Testis (tissue), 3 donors: ENCODE results near the gene RDH11. TPM values are rescaled to one million over a fixed set of nuclear protein-coding genes. Genes with fewer than 3 reads are reported as not detected.

Experiments used
- DNase-seq: peaks from one replicate; pipeline ENCODE4 v3.0.0-alpha.2; 2019
- H3K27ac ChIP-seq, 2 donors: fragments of 200-600 bp; sonication (generic); one replicate each; pipeline ENCODE4 v1.5.1; 2019
- H3K27me3 ChIP-seq: fragments of 200-600 bp; sonication (generic); one replicate; pipeline ENCODE4 v1.5.1; 2019
- H3K36me3 ChIP-seq: fragments of 200-600 bp; sonication (generic); one replicate; pipeline ENCODE4 v1.5.1; 2017; ENCODE audit warnings: low read depth; ENCODE audit errors: missing control alignments
- H3K4me1 ChIP-seq: fragments of 200-600 bp; sonication (generic); one replicate; pipeline ENCODE4 v1.5.1; 2019
- H3K4me3 ChIP-seq, 2 donors: fragments of 200-600 bp; sonication (generic); one replicate each; pipeline ENCODE4 v1.5.1; 2017 to 2019
- H3K9me3 ChIP-seq: fragments of 200-600 bp; sonication (generic); one replicate; pipeline ENCODE4 v1.5.1; 2017
- CTCF ChIP-seq, 3 experiments: fragments of 450-650 bp in 2 of 3; fragments of 200-600 bp in 1 of 3; sonication (generic) in 1 of 3; IDR thresholded peaks; one replicate each; pipeline ENCODE4 v1.5.1; 2016 to 2019; ENCODE audit warnings: antibody characterized with exemption in 3 of 3, mild to moderate bottlenecking in 2 of 3, moderate library complexity in 1 of 3
- POLR2A ChIP-seq: fragments of 450-650 bp; IDR thresholded peaks from one replicate; pipeline ENCODE4 v1.6.1; 2017; ENCODE audit warnings: antibody characterized with exemption, mild to moderate bottlenecking, moderate library complexity
- WGBS, 2 donors: methylation state at CpG; one replicate each; pipeline ENCODE4 v1.1.5; 2018; 5-methylcytosine and 5-hydroxymethylcytosine counted together
- intact Hi-C: fragments of 100-400 bp; cut with DNase I; formaldehyde crosslinking; loops from one replicate; pipeline ENCODE4 v1.15.1; 2023; ENCODE audit warnings: low total_unique reads
- polyA plus RNA-seq: library from polyadenylated mRNA; stranded (reverse); fragments of 350-450 nt; fragmentation: Illumina TruSeq; extraction: RNeasy Lipid Tissue Mini Kit (QIAGEN cat#74804); gene quantifications from one replicate; pipeline ENCODE4 v1.2.3, GENCODE V29; 2014; ENCODE audit warnings: low read depth, low replicate concordance; ENCODE audit not compliant: insufficient read depth
- total RNA-seq, 2 donors: library from RNA; depleted of rRNA; stranded (reverse); fragments of >200 nt; gene quantifications; one replicate each; pipeline ENCODE4 v1.2.3, GENCODE V29; 2016

RDH11 gene
- total and polyA plus RNA-seq, 3 donors from 2014 or later, result 63.2 to 87.5 (median 82.4) TPM

- no peak overlapping the region for H3K4me3 ChIP-seq
- H3K36me3 ChIP-seq, result no peaks in the 10 kb centered on the region
- no peaks in the 10 kb centered on the region for H3K27me3 ChIP-seq
- intact Hi-C loops, result no loop called here
- H3K9me3 ChIP-seq, result no peaks in the 10 kb centered on the region
- WGBS, 2 donors, result 84% methylated on average over 5 of the region's 5 CpGs
- DNase-seq, result no peak
- TF ChIP-seq POLR2A, result no peak
- TF ChIP-seq CTCF (IDR thresholded peaks at IDR 0.05), result no peak
- no peak overlapping the region for H3K27ac ChIP-seq
- no peaks in the 10 kb centered on the region for H3K4me1 ChIP-seq
These were observed 50.1 kb downstream of the RDH11 start for GRCh38 chr14:67645414-67645813.

- no peak overlapping the region for H3K4me3 ChIP-seq
- no peak for TF ChIP-seq POLR2A
- TF ChIP-seq CTCF (IDR thresholded peaks at IDR 0.05), result no peak
- intact Hi-C loops, result no loop called here
- H3K4me1 ChIP-seq, result no peaks in the 10 kb centered on the region
- H3K36me3 ChIP-seq, result no peaks in the 10 kb centered on the region
- no peak for DNase-seq
- 93 to 94% methylated on average over 2 of the region's 2 CpGs for WGBS, 2 donors
- no peaks in the 10 kb centered on the region for H3K9me3 ChIP-seq
- no peak overlapping the region for H3K27ac ChIP-seq
- no peaks in the 10 kb centered on the region for H3K27me3 ChIP-seq
These were observed 51.1 kb downstream of the RDH11 start for GRCh38 chr14:67644428-67644827.

- WGBS, 2 donors, result 63 to 81% methylated on average over 1 of the region's 1 CpG
- H3K4me1 ChIP-seq, result no peaks in the 10 kb centered on the region
- H3K36me3 ChIP-seq, result no peaks in the 10 kb centered on the region
- no peaks in the 10 kb centered on the region for H3K9me3 ChIP-seq
- H3K27ac ChIP-seq, result no peak overlapping the region
- H3K27me3 ChIP-seq, result no peaks in the 10 kb centered on the region
- no peak for TF ChIP-seq POLR2A
- TF ChIP-seq CTCF (IDR thresholded peaks at IDR 0.05), result no peak
- H3K4me3 ChIP-seq, result no peak overlapping the region
- DNase-seq, result no peak
- intact Hi-C loops, result no loop called here
These were observed 51.9 kb downstream of the RDH11 start for GRCh38 chr14:67643713-67644112.

- WGBS, 2 donors, result 83 to 90% methylated on average over 5 of the region's 5 CpGs
- Histone ChIP-seq H3K36me3 (no peaks in the 10 kb centered on the region), H3K9me3 (no peaks in the 10 kb centered on the region), H3K27me3 (no peaks in the 10 kb centered on the region), H3K4me3 (no peak overlapping the region), H3K27ac (no peak overlapping the region), H3K4me1 (no peaks in the 10 kb centered on the region)
- DNase-seq, result no peak
- intact Hi-C loops, result no loop called here
- no peak for TF ChIP-seq POLR2A
- TF ChIP-seq CTCF (IDR thresholded peaks at IDR 0.05), result no peak
These were observed 53.4 kb downstream of the RDH11 start for GRCh38 chr14:67641902-67642749.

- Histone ChIP-seq H3K27me3 (no peaks in the 10 kb centered on the region), H3K4me1 (no peaks in the 10 kb centered on the region), H3K9me3 (no peaks in the 10 kb centered on the region), H3K27ac (no peak overlapping the region), H3K4me3 (no peak overlapping the region), H3K36me3 (no peaks in the 10 kb centered on the region)
- 94 to 97% methylated on average over 1 of the region's 1 CpG for WGBS, 2 donors
- TF ChIP-seq CTCF (IDR thresholded peaks at IDR 0.05), result no peak
- TF ChIP-seq POLR2A, result no peak
- DNase-seq, result no peak
- intact Hi-C loops, result no loop called here
These were observed 54.1 kb downstream of the RDH11 start for GRCh38 chr14:67641480-67641879.
